GM19455 (cell line): ENCODE measurements around the gene IFITM2.

Experiments used
- ATAC-seq: cut with Tn5 transposase; IDR thresholded peaks from one replicate; pipeline ENCODE4 v1.9.1; 2021; ENCODE audit not compliant: unreplicated experiment

IFITM2 gene

GRCh38 chr11:292211-293121, 15.2 kb upstream of the IFITM2 start:
- ATAC-seq = no peak

GRCh38 chr11:293271-293851, 14.3 kb upstream of the IFITM2 start:
- no peak for ATAC-seq

- no peak for ATAC-seq
These were observed 13.6 kb upstream of the IFITM2 start for GRCh38 chr11:293852-294661.

- no peak for ATAC-seq
These were observed 12.8 kb upstream of the IFITM2 start for GRCh38 chr11:294780-295179.

- no peak for ATAC-seq
These were observed 12.1 kb upstream of the IFITM2 start for GRCh38 chr11:295351-296170.

GRCh38 chr11:296171-297050, 11.2 kb upstream of the IFITM2 start:
- no peak for ATAC-seq

GRCh38 chr11:297051-297585, 10.5 kb upstream of the IFITM2 start:
- no peak for ATAC-seq

GRCh38 chr11:297586-298405, 9.8 kb upstream of the IFITM2 start:
- no peak for ATAC-seq

GRCh38 chr11:298406-299065, 9.1 kb upstream of the IFITM2 start:
- no peak for ATAC-seq

- no peak for ATAC-seq
These were observed 8.3 kb upstream of the IFITM2 start, which contains the start of gene IFITM5 for GRCh38 chr11:299081-299891. IFITM5 (minus strand) TSS chr11:299526; CDS start chr11:299490, 36 bp downstream.

- ATAC-seq = no peak
These were observed 7.5 kb upstream of the IFITM2 start for GRCh38 chr11:299951-300735.

GRCh38 chr11:303363-303762, 4.3 kb upstream of the IFITM2 start:
- ATAC-seq = no peak

- no peak for ATAC-seq
These were observed 3.5 kb upstream of the IFITM2 start for GRCh38 chr11:304061-304506.

- no peak for ATAC-seq
These were observed 2.4 kb upstream of the IFITM2 start for GRCh38 chr11:304915-305843.

GRCh38 chr11:305844-306211, 1.8 kb upstream of the IFITM2 start:
- ATAC-seq = no peak
